Activated CD4-positive, alpha-beta T cell treated with anti-CD3 and anti-CD28 coated beads for 36 hours (primary cell): ENCODE data around the gene CES3. TPM values are rescaled to one million over a fixed set of nuclear protein-coding genes. Genes with fewer than 3 reads are reported as not detected.

Experiments used
- ATAC-seq: fragments of 200-7000 bp; cut with Tn5 transposase; one replicate; pipeline ENCODE4 v1.10.0; 2021; ENCODE audit warnings: mild to moderate bottlenecking, moderate library complexity
- CTCF ChIA-PET: fragments of 350-600 bp; sonication (Branson Sonifier 250); formaldehyde crosslinking; loops from one replicate; lab custom pipeline; 2021; ENCODE audit warnings: antibody characterized with exemption; lab: Charles Lee
- POLR2A ChIA-PET: fragments of 350-600 bp; sonication (Branson Sonifier 250); formaldehyde crosslinking; loops from one replicate; lab custom pipeline; 2021; ENCODE audit warnings: antibody characterized with exemption, inconsistent platforms; lab: Charles Lee
- DNase-seq: peaks from one replicate; pipeline ENCODE4 v3.0.0-alpha.2; 2020
- H3K27ac Mint-ChIP-seq: one replicate; pipeline ENCODE4 v1.8.0; 2021; ENCODE audit warnings: mixed read lengths
- H3K27me3 Mint-ChIP-seq: one replicate; pipeline ENCODE4 v1.8.0; 2021; ENCODE audit warnings: mixed read lengths
- H3K36me3 Mint-ChIP-seq: one replicate; pipeline ENCODE4 v1.8.0; 2021; ENCODE audit warnings: low read depth, mixed read lengths
- H3K4me1 Mint-ChIP-seq: one replicate; pipeline ENCODE4 v1.8.0; 2021; ENCODE audit warnings: mixed read lengths
- H3K4me3 Mint-ChIP-seq: one replicate; pipeline ENCODE4 v1.8.0; 2021; ENCODE audit warnings: mild to moderate bottlenecking, moderate library complexity, mixed read lengths
- H3K9me3 Mint-ChIP-seq: one replicate; pipeline ENCODE4 v1.8.0; 2021; ENCODE audit warnings: low read depth, mixed read lengths
- intact Hi-C, 2 experiments: fragments of 100-400 bp; cut with DNase I in 1 of 2; cut with micrococcal nuclease in 1 of 2; formaldehyde crosslinking; loops; one replicate each; pipeline versions ENCODE4 v1.14.2 to v1.15.1; 2022 to 2024; cut with DNase I, micrococcal nuclease
- total RNA-seq, 2 experiments: library from RNA; stranded (reverse); gene quantifications; one replicate each; pipeline ENCODE4 v1.2.3, GENCODE V29; 2021

The CES3 gene, protein sequence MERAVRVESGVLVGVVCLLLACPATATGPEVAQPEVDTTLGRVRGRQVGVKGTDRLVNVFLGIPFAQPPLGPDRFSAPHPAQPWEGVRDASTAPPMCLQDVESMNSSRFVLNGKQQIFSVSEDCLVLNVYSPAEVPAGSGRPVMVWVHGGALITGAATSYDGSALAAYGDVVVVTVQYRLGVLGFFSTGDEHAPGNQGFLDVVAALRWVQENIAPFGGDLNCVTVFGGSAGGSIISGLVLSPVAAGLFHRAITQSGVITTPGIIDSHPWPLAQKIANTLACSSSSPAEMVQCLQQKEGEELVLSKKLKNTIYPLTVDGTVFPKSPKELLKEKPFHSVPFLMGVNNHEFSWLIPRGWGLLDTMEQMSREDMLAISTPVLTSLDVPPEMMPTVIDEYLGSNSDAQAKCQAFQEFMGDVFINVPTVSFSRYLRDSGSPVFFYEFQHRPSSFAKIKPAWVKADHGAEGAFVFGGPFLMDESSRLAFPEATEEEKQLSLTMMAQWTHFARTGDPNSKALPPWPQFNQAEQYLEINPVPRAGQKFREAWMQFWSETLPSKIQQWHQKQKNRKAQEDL
- total RNA-seq, result 1 to 10 TPM; 1.6 to 1.9 TPM

DNA sequence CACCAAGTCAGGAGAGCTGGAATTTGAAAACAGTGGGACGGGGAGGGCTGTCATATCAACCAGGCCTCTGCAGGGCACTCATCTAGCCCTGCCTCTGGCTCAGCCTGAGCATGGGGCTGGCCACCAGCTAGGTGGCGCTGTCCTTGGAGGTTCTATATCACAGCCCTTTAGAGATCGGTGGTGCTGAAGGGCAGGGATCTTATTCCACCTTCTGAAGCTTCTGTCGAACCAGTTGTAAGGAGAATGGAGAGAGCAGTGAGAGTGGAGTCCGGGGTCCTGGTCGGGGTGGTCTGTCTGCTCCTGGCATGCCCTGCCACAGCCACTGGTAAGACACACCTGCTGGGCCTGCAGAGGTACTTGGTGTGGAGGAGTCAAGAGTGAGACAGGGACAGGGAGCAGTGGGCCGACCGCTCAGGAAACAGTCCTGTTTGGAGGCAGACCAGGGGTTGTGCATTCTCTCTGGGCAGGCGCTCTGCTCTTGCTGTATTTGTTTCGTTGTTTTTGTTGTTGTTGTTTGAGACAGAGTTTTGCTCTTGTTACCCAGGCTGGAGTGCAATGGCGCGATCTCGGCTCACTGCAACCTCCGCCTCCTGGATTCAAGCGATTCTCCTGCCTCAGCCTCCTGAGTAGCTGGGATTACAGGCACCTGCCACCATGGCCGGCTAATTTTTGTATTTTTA is at the start of gene CES3:
CES3 (plus strand) TSS at position 202 of the 680 bp plus-strand sequence; CDS start at position 244, 42 bp downstream.
- intact Hi-C loops, result no loop called here
- peak; percentile 86 for DNase-seq
- ATAC-seq, result peak; percentile 96

DNA sequence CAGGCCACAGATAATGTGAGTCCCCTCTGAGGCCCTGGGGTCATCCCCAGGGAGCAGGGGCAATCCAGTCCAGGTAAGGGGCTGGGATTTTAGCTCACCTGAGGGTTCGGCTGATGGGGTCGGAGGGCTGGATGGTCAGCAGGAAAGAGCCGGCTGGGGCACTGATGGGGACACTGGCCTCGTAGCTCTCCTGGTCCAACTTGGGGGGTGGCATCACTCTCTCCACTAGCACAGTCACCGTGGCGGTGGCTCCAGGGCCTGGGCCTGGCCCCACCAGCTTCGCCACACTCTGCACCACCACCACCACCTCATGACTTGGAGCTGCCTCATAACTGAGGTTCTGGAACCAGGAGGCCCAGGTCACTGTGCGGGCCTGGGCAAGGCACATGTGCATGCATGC is 49.3 kb upstream of the CES3 start:
- no peaks in the 10 kb centered on the region for H3K4me1 Mint-ChIP-seq
- no peak for ATAC-seq
- POLR2A ChIA-PET, result interaction anchor here (1.1 kb wide), 1 partner anchor 20 kb away, joined by 3 read pairs; no protein-coding TSS in a partner anchor
- no peaks in the 10 kb centered on the region for H3K9me3 Mint-ChIP-seq
- no peak overlapping the region for H3K27ac Mint-ChIP-seq
- H3K27me3 Mint-ChIP-seq, result peaks cover 2% of the 10 kb centered on the region
- no peak overlapping the region for H3K4me3 Mint-ChIP-seq
- no peaks in the 10 kb centered on the region for H3K36me3 Mint-ChIP-seq
- DNase-seq, result no peak
- CTCF ChIA-PET, result interaction anchor here (0.6 to 0.8 kb wide), 3 partner anchors 11 to 12 kb away, joined by 3 to 4 read pairs (median 3); no protein-coding TSS in a partner anchor
- intact Hi-C loops, result no loop called here

More for the DNA sequence above, at the start of gene CES3:
- Mint-ChIP-seq H3K4me3 (no peak within 1 kb of the TSS), H3K9me3 (no peaks in the 10 kb centered on the region), H3K36me3 (no peaks in the 10 kb centered on the region), H3K27ac (peak within 1 kb of the TSS; percentile 58), H3K4me1 (peaks cover 13% of the 10 kb centered on the region), H3K27me3 (no peaks in the 10 kb centered on the region)
- ChIA-PET CTCF (interaction anchor here (0.5 to 2.1 kb wide), 13 partner anchors 10 to 485 kb away, joined by 3 to 8 read pairs (median 4); no protein-coding TSS in a partner anchor), POLR2A (no interaction called here)

DNA sequence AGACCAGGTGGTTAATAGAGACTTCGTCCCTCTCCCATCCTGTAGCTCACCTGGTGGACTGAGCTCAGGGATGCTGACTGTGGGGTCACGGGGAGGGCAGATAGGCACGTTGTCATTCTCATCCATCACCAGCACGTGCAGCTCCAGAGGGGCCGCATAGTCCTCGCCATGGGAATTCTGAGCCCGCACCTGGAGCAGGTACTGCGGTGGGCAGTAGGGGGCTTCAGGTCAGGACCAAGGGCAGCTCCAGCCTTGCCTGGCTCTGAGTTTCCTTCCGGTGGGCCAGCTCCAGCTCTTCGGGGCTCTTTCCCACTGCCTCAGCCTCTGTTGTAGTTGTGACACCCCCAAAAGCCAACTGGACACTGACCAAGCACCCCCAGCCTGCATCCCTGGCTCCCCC is 48.0 kb upstream of the CES3 start:
- POLR2A ChIA-PET, result no interaction called here
- Mint-ChIP-seq H3K4me3 (no peak overlapping the region), H3K36me3 (no peaks in the 10 kb centered on the region), H3K27ac (no peak overlapping the region), H3K4me1 (no peaks in the 10 kb centered on the region), H3K9me3 (no peaks in the 10 kb centered on the region), H3K27me3 (peaks cover 2% of the 10 kb centered on the region)
- intact Hi-C loops, result no loop called here
- CTCF ChIA-PET, result interaction anchor here (0.8 to 1.1 kb wide), 2 partner anchors 38 to 41 kb away, joined by 3 read pairs; no protein-coding TSS in a partner anchor
- ATAC-seq (no peak), DNase-seq (no peak)

DNA sequence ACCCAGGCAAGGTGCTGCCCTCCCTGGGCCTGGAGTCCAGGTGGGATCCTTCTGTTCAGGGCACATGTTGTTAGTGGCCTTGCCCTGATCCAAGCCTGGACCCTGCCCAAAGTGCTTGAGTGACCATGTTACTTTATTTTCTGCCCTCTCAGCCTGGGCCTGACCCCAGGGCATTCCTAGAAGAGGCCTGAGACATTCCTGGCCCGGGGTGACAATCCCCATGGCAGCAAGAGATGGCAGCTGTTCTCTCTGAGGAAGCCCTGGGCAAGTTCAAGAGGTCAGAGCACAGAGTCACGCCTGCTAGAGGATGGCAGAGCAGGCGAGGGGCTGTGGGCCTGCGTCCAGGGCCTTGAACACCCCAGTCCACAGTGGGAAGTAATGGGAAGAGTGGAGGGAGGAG is 47.4 kb upstream of the CES3 start:
- intact Hi-C loops, result no loop called here
- Mint-ChIP-seq H3K27me3 (peaks cover 2% of the 10 kb centered on the region), H3K36me3 (no peaks in the 10 kb centered on the region), H3K27ac (no peak overlapping the region), H3K9me3 (no peaks in the 10 kb centered on the region), H3K4me1 (no peaks in the 10 kb centered on the region), H3K4me3 (no peak overlapping the region)
- ChIA-PET POLR2A (no interaction called here), CTCF (interaction anchor here (1.1 kb wide), 1 partner anchor 39 kb away, joined by 3 read pairs; no protein-coding TSS in a partner anchor)
- DNase-seq (no peak), ATAC-seq (no peak)

DNA sequence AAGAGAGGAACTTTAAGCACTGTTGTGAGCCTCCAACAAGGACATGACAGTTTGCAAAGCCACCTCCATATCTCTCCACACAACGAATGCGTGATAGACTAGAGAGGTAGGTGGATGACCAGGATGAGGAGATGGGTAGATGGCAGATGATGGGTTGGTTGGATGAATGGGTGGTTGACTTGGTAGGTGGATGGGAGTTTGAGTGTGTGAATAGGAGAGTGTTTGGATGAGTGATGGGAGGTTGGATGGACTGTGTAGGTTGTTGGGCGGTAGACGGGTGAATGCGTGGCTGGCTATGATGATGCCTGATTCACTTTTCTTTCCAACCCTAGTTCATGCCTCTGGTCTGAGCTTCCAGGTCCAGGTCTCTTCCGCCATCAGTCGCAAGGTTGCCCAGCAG is 46.5 kb upstream of the CES3 start:
- POLR2A ChIA-PET, result no interaction called here
- H3K27ac Mint-ChIP-seq, result no peak overlapping the region

DNA sequence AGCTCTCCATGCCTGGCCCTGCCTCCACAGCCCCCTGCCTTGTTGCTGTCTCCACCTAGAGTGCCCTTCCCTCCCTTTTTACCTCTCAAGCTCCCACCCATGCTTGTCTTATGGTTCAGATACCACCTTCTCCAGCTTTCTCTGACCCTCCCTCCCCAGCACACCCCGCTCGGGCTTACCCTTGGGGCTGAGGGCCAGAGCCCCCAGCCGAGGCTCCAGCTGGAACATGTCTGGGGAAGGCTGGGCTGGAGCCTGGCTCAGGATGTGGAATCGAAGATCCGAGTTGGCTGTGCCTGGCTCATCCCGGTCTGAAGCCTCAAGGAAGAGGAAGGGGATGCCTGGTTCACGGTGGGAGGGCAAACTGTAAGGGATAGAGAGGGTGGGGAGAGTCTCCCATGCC is 46.0 kb upstream of the CES3 start:
- no peak for ATAC-seq
- CTCF ChIA-PET, result interaction anchor here (0.7 to 1.1 kb wide), 3 partner anchors 13 to 178 kb away, joined by 3 to 6 read pairs (median 3); no protein-coding TSS in a partner anchor
- POLR2A ChIA-PET, result no interaction called here

More for the DNA sequence above, 46.5 kb upstream of the CES3 start:
- CTCF ChIA-PET, result interaction anchor here (0.7 to 1.1 kb wide), 3 partner anchors 14 to 178 kb away, joined by 3 to 6 read pairs (median 3); no protein-coding TSS in a partner anchor
- H3K27me3 Mint-ChIP-seq, result peaks cover 2% of the 10 kb centered on the region
- H3K9me3 Mint-ChIP-seq, result no peaks in the 10 kb centered on the region
- H3K4me1 Mint-ChIP-seq, result no peaks in the 10 kb centered on the region
- H3K36me3 Mint-ChIP-seq, result no peaks in the 10 kb centered on the region
- no peak overlapping the region for H3K4me3 Mint-ChIP-seq
- ATAC-seq (no peak), DNase-seq (no peak)
- intact Hi-C loops, result no loop called here

DNA sequence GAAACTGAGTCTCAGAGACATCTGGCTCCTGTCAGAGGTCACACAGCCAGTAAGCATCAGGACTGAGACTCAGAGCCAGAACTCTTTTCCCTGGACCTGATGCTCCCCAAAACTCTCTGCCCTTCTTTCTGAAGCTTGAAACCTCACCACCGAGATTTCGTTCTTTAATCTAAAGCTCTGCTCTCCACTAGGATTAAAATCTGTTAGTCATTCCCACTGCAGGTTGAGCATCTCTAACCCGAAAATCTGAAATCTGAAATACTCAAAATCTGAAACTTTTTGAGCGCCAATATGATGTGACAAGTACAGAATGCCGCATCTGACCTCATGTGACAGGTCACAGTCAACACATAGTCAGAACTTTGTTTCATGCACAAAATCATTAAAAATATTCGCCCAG is 44.5 kb upstream of the CES3 start:
- POLR2A ChIA-PET, result no interaction called here
- Mint-ChIP-seq H3K9me3 (no peaks in the 10 kb centered on the region), H3K36me3 (no peaks in the 10 kb centered on the region), H3K4me1 (no peaks in the 10 kb centered on the region), H3K27ac (no peak overlapping the region), H3K27me3 (peaks cover 8% of the 10 kb centered on the region), H3K4me3 (no peak overlapping the region)
- CTCF ChIA-PET, result interaction anchor here (1.0 kb wide), 1 partner anchor 21 kb away, joined by 3 read pairs; no protein-coding TSS in a partner anchor
- intact Hi-C loops, result no loop called here
- ATAC-seq, result no peak
- no peak for DNase-seq

More for the DNA sequence above, 46.0 kb upstream of the CES3 start:
- Mint-ChIP-seq H3K9me3 (no peaks in the 10 kb centered on the region), H3K27ac (no peak overlapping the region), H3K4me3 (no peak overlapping the region), H3K27me3 (peaks cover 2% of the 10 kb centered on the region), H3K4me1 (no peaks in the 10 kb centered on the region), H3K36me3 (no peaks in the 10 kb centered on the region)
- intact Hi-C loops, result no loop called here
- DNase-seq, result no peak

DNA sequence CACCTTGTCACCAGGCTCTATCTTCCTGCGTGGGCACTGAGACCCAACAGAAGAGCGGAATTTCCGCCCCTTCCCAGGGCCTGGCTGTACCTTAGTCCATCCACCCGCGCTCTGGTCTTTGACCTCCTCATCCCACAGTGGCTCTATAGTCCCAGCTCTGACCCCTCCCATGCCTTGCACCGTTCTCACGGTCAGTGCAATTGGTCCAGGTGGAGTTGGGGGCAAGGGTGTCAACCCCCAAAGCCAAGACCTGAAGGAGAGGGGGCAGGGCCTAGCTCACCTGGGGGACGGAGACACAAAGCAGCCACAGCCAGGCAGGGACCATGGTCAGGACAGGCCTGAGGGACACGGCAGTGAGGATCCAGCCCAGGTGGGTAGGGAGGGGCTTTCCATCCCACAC is 43.3 kb upstream of the CES3 start:
- CTCF ChIA-PET, result interaction anchor here (0.6 to 1.4 kb wide), 4 partner anchors 8 to 100 kb away, joined by 3 to 4 read pairs (median 4); partner anchors contain the start of gene RRAD
- intact Hi-C loops, result no loop called here
- peaks cover 8% of the 10 kb centered on the region for H3K27me3 Mint-ChIP-seq

DNA sequence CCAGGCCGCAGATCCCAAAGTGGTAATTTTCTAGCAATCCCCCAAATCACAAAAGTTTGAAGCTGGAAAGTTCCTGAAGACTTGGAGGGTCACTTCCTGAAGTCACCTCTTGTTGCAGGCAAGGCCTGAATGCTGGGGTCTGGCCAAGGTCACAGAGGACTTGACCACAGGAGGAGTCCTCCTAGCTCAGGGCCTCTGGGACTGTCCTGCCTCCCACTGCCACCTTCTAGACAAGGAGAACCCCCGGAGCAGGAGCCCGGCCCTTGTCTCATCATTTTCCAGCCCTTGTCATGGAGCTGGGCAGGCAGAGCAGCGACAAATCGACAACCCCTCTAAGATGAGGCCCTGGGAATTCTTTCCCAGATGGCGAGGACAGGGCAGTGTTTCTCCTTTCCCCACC is 42.7 kb upstream of the CES3 start:
- no peak overlapping the region for H3K4me3 Mint-ChIP-seq
- CTCF ChIA-PET, result interaction anchor here (0.5 to 1.4 kb wide), 5 partner anchors 7 to 403 kb away, joined by 3 to 4 read pairs (median 4); partner anchors contain the start of gene RRAD
- intact Hi-C loops, result no loop called here
- no peaks in the 10 kb centered on the region for H3K36me3 Mint-ChIP-seq
- H3K27me3 Mint-ChIP-seq, result peaks cover 13% of the 10 kb centered on the region
- no peaks in the 10 kb centered on the region for H3K4me1 Mint-ChIP-seq
- POLR2A ChIA-PET, result interaction anchor here (1.1 kb wide), 1 partner anchor 15 kb away, joined by 3 read pairs; no protein-coding TSS in a partner anchor
- ATAC-seq (no peak), DNase-seq (no peak)
- H3K27ac Mint-ChIP-seq, result no peak overlapping the region
- H3K9me3 Mint-ChIP-seq, result no peaks in the 10 kb centered on the region

More for the DNA sequence above, 43.3 kb upstream of the CES3 start:
- no peak for ATAC-seq
- Mint-ChIP-seq H3K9me3 (no peaks in the 10 kb centered on the region), H3K4me1 (no peaks in the 10 kb centered on the region), H3K4me3 (no peak overlapping the region), H3K27ac (no peak overlapping the region), H3K36me3 (no peaks in the 10 kb centered on the region)
- POLR2A ChIA-PET, result interaction anchor here (0.6 to 1.1 kb wide), 2 partner anchors 16 to 234 kb away, joined by 3 read pairs; no protein-coding TSS in a partner anchor
- no peak for DNase-seq

DNA sequence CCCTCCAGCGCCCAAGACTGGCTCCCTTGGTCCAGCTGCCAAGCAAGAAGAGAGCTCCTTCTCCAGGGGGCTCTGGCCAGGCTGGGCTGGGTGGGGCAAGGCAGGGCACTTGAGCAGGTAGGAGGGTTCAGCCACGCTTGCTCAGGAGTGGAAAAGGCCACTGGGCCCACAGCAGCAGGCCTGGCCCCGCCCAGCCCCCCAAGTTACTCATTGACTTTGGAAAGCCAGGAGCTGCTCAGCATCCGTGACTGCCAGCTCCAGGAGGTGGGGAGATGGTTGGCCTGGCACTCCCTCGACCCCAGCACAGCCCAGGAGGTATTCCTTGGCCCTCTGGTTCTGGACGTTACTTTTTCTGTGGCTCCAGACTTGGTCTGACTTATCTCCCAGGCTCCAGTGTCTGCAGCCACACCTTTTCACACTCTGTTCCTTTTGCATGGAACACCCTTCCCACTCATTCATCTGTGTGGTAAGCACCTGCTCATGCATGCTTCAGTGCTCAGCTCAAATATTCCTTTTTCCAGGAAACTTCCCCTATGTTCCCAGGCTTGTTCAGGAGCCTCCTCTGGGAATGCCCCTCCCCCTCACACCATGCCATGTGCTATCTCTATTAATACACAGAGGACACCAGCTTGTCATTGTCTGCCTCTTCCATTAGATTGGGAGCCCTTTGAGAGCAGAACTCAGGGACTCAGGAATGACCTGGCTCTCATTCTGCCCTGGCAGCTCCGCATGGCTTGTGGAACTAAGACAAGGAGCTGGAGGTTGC is 42.1 kb upstream of the CES3 start, which contains the start of gene CDH16:
CDH16 (minus strand) TSS at position 83 of the 766 bp plus-strand sequence. CDS start 820 bp downstream, outside the sequence.
- no peaks in the 10 kb centered on the region for H3K9me3 Mint-ChIP-seq
- H3K27me3 Mint-ChIP-seq, result peaks cover 19% of the 10 kb centered on the region
- ChIA-PET POLR2A (interaction anchor here (1.1 kb wide), 1 partner anchor 15 kb away, joined by 3 read pairs; no protein-coding TSS in a partner anchor), CTCF (interaction anchor here (0.5 to 1.4 kb wide), 6 partner anchors 11 to 402 kb away, joined by 3 to 6 read pairs (median 4); no protein-coding TSS in a partner anchor)
- intact Hi-C loops, result no loop called here
- H3K27ac Mint-ChIP-seq, result no peak within 1 kb of the TSS
- H3K4me1 Mint-ChIP-seq, result no peaks in the 10 kb centered on the region
- DNase-seq (no peak), ATAC-seq (no peak)
- no peak within 1 kb of the TSS for H3K4me3 Mint-ChIP-seq
- no peaks in the 10 kb centered on the region for H3K36me3 Mint-ChIP-seq
